GM18907 (cell line): Measurements from ENCODE around the gene PRM3.
"Not testable (repeated sequence)": the region's sequence is repeated elsewhere in the genome, so short reads cannot be mapped to it uniquely, and the experiment has no call there.

Experiments
- ATAC-seq: cut with Tn5 transposase; IDR thresholded peaks from one replicate; pipeline ENCODE4 v1.9.1; 2021; ENCODE audit warnings: mild to moderate bottlenecking, moderate library complexity; ENCODE audit not compliant: unreplicated experiment

Gene PRM3

DNA sequence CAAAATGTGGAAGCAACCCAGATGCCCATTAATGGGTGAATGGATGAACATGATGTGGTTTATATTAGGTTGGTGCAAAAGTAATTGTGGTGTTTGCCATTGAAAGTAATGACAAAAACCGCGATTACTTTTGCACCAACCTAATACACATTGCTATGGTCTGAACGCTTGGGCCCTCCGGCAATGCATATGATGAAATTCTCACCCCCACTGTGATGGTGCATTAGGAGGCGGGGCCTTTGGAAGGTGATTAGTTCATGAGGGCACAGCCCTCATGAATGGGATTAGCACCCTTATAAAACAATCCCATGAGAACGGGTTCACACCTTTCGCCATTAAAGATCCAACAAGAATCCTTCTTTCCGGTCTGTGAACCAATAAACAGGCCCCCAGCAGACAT, 33.0 kb upstream of the PRM3 start:
- ATAC-seq, result no peak

DNA sequence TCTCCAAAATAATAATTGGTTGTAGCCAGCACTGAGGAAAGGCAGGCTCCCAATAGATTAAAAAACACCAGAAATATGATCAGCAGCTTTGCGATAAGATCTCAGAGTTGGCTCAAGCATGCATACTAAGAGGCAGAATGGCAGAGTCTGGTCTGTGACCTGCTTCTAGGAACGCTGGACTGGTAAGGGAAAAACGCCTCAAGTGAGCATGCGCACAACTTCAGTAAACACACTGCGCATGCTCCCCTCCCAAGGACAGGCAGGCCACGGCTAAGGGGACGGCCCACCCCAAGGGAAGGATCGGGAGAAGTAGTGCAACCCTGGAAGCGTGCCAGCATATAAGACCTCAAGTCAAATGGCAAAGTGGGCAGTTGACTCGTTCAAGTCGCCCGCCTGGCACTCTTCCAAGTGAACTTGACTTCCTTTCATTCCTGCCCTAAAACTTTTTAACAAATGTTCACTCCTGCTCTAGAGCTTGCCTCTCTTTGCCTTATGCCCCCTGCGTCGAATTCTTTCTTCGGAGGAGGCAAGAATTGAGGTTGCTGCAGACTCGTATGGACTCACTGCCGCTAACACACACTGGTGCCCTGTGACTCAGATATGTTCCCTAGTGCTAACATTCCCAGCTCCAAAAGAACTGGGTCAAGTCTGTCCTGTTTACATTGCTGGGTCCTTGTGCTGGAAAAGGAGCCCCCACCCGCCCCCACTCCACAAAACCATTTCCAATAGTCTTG, 30.1 kb upstream of the PRM3 start:
- ATAC-seq, result no peak

DNA sequence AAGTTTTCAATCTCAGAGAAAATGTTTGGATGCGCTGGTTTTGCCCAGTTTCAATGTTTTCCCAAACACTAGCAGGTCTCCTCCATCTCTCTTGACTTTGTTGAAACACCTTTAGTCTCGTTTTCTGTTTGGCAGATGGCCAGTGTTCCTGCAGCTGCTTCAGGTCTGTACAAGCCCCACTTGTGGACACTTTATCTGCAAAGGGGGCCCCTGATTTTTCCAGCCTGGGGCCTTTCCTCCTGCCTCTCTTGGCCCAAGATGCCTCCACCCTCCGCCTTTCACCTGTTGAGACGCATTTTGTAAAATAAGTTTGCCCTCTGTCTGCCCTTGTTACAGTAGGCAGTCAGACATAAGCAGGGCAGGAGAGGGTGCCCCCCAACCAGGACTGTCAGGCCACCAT, 29.5 kb upstream of the PRM3 start:
- ATAC-seq, result no peak

DNA sequence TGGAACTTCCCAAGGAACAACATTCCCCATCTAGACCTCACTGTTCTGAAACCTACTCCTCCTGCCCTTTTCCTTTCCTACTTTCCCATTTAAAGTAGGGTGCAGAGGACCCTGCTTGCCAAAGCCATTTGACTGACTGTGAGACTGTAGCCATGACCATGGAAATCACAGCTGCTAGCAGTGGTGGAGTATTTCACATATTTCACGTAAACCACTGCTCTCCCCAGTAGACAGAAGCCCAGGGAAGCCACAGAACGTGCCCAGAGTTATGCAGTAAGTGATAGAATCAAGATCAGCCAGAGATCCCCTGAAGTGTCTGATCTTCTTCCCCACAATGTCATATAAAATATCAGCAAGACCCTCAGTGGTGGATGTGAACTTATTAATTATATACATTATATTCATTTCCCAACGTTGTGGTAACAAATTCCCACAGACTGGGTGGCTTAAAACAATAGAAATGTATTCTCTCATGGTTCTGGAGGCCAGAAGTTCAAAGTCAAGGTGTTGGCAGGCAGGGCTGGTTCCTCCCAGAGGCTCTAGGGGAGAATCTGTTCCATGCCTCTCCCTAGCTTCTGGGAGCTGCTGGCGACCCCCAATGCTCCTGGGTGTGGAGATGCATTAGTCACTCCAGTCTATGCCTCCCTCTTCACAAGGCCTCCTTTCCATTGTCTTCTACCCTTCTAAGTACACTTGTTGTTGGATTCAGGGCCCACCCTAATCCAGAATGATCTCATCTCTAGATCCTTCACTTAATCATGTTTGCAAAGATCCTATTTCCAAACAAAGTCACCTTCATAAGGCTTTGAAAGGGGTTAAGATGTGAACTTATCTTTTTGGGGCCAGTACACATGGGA, 28.4 kb upstream of the PRM3 start:
- ATAC-seq, result no peak

DNA sequence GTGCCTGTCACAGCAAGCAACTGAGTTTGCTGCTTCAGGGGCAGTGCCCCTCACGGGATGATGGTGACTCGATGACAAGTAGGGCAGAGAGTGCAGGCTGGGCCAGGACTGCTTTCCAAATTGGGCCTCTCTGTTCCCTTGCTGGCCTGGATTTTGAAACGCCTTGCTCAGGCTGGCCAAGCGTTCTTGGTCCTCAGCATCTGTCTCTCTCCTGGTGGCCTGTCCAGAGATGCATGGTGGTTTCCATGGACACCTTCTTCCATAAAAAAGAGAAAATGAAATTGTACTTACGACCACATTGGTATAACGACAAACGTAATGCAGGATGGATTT, 27.1 kb upstream of the PRM3 start:
- no peak for ATAC-seq

DNA sequence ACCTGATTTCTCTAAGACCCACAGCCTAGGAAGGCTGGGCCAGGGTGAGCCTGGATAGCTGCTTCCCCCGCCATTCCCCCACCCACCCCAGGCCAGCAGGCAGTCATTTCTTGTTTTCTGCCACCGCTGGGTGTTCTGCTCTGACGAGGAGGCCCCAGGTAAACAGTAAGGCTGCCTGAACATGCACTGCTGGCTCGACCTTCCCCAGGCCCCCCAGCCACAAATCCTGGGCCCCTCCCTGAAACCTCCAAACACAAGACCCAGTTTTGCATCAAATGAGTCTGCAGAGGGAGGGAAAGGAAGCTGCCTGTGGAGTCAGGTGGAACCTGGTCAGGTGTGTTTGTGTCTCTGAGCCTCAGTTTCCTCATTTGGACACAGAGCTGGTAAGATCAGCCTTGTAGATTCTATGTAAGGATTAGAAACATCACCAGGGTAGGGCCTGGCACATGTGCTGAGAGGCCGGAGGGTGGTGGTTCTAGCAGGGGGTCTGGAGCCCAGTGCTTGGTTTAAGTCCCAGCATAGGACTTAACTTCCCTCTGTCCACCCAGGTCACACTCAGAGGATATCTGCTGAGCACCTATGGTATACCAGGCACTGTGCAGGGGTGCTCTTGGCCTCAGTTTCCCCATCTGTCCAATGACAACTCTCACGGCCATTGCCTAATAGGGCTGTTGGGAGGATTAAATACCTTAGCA, 26.6 kb upstream of the PRM3 start:
- no peak for ATAC-seq

DNA sequence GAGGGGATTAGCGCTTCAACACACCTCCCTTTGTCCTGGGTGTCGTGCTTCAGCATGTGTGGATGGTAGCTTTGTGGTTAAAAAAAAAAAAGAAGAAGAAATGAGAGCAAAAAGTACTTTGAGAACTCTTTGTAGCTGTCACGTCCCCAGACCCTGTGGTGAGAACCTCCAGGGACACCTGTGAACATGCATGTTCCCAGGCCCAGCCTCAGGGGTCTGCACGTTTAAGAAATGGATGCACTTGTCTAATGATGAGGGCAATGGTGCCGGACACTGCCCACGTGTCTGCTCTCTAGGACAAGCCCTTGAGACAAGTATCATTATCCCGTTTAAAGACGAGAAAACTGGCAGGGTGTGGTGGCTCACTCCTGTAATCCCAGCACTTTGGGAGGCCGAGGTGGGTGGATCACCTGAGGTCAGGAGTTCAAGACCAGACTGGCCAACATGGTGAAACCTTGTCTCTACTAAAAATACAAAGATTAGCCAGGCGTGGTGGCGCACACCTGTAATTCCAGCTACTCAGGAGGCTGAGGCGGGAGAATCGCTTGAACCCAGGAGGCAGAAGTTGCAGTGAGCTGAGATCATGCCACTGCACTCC, 25.6 kb upstream of the PRM3 start:
- ATAC-seq, result peak; percentile 40

DNA sequence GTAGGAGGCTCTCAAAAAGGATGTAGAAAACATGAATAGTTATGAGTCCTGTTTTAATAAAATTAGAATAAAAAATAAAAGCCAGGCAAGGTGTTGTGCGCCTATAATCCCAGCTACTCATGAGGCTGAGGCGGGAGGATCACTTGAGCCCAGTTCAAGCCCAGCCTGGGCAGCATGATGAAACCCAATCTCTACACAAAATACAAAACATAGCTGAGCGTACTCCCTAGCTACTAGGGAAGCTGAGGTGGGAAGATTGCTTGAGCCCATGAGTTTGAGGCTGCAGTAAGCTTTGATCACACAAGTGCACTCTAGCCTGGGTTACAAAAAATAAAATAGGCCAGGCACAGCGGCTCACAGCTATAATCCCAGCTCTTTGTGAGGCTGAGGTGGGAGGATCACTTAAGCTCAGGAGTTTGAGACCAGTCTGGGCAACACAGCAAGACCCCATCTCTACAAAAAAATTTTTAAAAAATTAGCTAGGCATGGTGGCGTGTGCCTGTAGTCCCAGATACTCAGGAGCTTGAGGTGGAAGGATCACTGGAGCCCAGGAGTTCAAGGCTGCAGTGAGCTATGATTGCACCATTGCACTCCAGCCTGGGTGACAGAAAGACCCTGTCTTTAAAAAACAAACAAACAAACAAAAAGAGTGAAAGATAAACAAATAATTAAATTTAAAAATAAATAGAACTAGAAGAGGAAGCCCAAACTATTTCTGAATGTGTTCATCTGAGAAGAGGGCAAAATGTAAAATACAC, 24.9 kb upstream of the PRM3 start:
- ATAC-seq, result no peak

DNA sequence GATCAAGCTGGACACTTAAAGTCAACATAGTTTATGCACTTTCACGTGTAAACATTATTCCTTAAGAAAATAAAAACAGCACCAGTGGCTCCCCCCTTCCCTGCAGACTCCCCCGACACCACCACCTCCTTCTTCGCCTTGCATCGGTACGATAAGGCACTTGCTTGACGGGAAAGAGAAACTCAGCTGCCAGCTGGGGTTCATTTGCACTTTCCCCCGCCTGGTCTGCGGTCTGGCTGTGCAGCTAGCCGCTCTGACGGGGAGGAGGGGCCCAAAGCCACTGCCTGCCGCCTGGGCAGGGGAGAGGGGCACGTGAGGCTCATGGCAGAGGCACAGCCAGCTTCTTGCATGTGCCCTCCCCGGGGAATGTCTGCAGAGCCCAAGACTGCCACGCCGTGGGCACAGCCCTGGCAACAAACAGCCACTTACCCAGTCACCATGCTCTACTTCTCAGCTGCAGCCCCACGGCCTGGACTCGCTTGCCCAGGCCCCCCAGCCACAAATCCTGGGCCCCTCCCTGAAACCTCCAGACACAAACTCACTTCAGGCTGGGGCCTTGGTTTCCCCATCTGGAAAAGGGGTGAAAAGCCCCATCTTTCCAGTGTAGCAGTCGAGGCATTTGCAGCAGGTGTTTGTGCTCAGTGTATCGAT, 24.2 kb upstream of the PRM3 start:
- ATAC-seq, result peak; percentile 75

DNA sequence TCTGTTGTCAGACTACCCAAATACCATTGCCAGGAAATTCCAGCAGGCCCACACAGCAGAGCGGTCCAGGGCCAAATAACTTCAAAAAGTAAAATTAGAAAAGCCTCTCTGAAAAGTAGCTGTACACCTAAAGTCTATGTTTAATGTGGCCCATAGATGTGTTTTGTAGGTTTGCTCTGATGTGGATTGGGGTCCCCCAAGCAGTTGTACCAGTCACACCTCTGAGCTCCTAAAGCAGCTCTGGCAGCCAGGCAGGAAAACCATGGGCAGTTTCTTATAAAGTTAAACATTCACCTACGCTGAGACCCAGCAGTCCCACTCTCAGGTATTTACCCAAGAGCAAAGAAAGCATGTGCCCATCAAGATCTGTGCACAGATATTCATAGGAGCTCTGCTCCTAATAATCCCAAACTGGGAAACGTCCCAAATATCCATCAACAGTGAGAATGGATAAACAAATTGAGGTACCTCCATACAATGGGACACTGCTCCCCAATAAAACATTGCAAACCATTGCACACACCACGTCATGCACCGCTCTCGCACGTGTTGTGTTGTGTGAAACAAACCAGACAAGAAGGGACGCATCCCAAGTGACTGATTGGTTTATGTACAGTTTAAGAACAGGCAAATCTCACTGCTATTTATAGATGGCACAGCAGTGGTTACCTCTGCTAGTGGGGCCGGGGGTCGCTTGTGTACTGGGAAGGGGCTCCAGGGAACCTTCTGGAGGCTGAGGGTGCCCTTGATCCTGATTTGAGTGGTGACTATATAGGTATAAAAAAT, 23.5 kb upstream of the PRM3 start:
- ATAC-seq, result peak; percentile 12

DNA sequence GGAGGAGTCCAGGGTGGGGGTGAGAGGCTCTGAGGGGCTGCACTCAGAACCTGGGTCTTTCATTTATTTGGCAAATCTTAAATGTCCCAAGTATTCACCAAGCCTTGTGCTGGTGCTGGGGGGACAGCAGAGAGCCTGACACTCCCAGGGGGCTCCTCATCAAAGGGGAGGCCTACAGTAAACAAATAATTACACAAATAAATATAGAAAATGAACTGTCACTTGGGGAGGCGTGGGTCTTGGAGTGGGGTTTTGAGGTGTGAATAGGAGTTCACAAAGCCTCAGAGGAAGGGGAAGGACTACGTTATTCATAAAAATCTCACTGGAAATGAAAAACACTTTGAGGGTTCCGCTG, 22.9 kb upstream of the PRM3 start:
- no peak for ATAC-seq

DNA sequence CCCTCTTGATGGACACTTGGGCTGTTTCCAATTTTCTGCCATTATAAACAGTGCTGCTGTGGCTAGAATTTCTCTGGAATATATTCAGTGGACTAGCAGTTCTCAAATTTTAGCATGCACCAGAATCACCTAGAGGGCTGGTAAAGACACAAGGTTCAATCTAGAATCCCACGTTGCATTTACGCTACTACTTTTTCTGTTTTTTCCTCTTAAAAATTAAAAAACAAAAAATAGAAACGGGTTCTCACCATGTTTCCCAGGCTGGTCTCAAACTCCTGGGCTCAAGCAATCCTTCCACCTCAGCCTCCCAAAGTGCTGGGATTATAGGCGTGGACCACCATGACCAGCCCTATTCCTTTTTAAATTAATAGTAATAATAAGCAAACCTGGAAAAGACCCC, 22.2 kb upstream of the PRM3 start:
- ATAC-seq, result no peak

DNA sequence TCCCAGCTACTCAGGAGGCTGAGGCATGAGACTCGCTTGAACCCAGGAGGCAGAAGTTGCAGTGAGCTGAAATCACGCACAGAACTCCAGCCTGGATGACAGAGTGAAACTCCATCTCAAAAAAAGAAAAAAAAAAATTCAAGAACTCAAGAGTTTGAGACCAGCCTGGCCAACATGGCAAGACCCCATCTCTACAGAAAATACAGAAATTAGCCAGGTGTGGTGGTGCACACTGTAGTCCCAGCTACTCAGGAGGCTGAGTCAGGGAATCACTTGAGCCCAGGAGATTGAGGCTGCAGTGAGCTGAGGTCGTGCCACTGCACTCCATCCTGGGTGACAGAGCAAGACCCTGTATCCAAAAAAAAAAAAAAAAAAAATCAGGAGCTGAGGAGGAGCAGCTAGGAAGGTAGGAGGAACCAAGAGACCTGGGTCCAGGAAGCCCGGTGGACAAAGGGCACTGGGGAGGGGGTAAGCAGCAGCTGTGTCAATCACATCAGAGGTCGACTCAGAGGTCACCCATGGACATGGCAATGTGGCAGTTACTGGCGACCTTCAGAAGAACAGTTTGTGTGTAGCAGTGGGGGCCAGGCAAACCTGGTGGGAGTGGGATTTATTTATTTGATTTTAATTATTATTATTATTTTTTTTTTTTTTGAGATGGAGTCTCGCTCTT, 18.8 kb upstream of the PRM3 start:
- no peak for ATAC-seq

DNA sequence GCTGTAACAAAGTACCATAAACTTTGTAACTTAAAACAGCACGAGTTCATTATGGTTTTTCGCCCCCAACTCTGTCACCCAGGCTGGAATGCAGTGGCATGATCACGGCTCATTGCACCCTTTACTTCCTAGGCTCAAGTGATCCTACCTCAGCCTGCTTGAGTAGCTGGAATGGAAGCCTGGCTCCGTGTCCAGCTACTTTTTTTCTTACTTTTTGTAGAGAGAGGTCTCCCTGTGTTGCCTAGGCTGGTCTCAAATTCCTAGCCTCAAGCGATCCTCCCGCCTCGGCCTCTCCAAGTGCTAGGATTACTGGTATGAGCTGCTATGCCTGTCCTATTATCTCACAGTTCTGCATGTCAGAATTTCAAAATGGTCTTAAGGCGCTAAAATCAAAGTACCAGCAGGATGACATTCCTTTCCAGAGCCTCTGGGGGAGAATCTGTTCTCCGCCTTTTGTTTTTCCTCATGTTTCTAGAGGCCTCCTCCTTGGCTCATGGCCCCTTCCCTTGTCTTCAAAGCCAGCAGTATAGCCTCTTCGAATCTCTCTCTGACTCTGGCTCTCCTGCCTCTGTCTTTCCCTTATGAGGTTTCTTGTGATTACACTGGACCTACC, 17.8 kb upstream of the PRM3 start:
- no peak for ATAC-seq

DNA sequence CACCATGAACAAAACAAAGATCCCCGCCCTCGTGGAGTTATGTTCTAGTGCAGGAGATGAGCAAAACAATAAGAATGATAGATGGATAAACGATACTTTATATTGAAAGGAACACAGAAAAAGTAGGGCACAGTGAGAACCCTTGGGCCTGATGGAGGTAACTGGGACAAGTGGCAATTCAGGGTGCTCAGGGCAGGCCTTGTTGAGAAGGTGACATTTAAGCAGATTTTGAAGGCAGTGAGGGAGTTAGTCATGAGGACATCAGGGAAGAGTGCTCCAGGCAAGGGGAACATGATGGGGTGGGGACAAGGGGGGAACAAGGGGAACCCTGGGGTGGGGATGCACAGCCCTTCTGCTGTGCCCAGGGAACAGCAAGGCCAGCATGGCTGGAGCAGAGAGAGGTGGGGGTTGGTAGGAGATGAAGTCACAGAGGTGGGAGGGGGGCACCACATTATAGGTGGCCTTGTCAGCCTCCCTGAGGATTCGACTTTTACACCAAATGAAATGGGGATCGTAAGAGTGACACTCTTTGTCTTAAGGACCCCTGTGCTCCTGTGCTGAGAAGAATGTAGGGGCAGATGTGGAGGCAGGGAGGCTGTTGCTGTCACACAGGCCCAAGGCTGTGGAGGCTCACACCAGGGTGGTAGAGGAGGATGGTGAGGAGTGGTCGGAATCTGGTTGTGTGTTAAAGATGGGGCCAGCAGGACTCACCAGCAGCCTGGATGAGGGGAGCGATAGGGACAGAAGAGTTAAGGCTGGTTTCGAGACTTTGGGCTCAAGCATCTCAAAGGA, 16.9 kb upstream of the PRM3 start:
- ATAC-seq, result no peak

DNA sequence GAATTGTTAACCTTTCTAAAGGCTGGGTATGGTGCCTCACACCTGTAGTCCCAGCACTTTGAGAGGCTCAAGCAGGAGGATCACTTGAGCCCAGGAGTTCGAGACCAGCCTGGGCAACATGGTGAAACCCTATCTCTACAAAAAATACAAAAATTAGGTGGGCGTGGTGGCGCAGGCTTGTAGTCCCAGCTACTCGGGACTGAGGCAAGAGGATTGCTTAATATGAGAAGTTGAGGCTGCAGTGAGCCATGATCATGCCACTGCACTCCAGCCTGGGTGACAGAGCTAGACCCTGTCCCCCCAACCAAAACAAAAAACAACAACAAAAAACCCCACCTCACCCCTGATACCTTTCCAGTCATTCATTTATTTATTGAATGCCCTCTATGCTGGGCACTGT, 16.3 kb upstream of the PRM3 start:
- ATAC-seq, result not testable (repeated sequence)

DNA sequence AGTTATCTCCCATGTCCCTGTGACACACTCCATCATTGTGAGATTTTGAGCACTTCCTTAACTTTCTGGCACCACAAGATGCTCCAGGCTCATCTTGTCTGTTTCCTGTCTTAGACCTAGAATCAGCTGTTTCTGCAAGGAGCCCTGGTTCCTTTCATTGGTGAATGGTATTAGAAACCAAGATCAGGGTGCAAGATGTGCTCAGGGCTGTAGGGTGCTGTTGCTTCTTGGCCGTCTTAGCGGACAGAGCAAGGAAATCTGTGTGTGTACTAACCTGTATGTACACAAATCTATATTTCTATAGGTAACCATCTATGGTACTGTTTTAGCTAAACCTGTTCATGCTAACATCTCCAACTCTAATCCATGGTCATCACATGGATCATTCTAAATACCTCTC, 15.8 kb upstream of the PRM3 start:
- ATAC-seq, result no peak

DNA sequence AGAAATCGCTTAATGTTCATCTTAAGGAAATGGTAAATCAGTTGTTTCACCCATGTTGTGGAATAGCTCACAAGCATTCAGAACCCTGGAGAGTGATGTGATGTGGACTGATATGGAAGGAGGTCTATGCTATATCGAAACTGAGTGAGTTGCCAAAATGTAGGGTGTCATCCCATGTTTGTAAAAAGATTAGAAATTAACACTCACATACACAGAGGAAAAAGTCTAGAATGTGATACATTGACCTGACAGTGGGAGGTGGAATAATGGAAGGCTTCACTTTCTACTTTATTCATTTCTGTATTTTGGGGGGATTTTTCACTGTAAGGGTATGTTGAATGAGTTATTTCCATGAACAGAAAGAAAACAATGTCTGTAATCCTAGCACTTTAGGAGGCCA, 12.4 kb upstream of the PRM3 start:
- no peak for ATAC-seq
